ENCODE data around the gene SLX4IP. TPM values are rescaled to one million over a fixed set of nuclear protein-coding genes. Genes with fewer than 3 reads are reported as not detected.
"Not testable (repeated sequence)": the region's sequence is repeated elsewhere in the genome, so short reads cannot be mapped to it uniquely, and the experiment has no call there.

SLX4IP gene
- total RNA-seq, 1 donor from 2014 or later, result 2.8 TPM

GRCh38 chr20:10603971-10604864 lies 169.1 kb downstream of the SLX4IP start:
- ATAC-seq, result peak; percentile 92
- DNase-seq (ENCODE audit: missing footprints), result no peak
- intact Hi-C loops (cut with DNase I), result no loop called here

DNA sequence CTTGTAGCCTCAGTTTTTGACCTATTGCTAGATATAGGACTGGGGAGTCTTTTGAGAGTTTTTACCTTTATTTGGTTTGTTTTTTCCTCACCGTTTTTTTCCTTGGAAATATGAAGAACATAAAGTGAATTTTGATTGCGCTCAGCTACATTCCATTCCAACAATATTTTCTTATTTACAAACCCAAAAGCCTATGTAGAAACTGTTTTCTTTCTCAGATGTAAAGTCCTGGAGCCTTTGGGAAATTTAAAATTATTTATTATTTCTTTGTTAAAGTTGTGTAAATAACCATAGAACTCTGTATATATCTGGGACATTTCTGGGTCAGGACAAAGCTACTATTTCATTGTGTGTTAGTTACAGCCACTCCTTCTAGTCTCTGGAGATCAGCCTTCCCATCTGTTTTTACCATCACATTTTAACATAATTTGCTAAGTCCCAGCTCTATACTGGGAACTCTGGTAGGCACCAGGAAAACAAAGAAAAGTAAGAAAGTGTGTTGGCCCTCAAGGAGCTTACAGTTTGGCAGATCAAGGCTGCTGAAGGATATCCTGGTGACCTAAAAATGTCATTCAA lies 169.8 kb downstream of the SLX4IP start:
- intact Hi-C loops (cut with DNase I), result no loop called here
- no peak for DNase-seq (ENCODE audit: missing footprints)
- ATAC-seq, result peak; percentile 49

DNA sequence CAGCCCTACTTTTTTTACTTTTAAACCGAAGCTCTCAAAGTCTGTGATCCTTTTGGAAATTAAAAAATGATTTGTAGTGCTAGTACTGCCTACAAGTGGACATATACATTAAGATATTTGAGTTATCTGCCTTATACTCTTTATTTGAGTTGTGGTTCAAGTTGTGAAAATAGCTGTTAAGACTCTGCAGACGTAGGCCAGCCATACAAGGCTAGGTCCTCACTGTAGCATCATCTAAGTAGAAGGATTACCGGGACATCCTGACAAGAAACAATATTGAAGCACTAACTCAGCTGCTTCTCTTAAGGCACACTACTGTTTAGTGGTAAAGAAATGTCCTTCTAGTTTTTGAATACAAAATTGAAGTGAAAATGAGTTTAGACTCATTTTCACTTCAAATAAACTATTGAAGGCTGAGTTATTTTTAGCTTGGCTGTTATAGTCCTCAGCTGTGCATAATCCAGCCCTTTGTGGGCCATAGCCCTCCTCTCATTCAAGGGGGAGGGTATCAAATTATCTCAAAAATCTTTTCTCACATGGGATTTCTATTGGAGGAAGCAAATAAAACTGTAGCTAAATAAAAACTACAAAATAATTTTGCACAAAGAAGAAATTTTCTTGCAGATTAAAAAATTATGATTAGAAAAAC lies 170.6 kb downstream of the SLX4IP start:
- ATAC-seq (no peak), DNase-seq (ENCODE audit: missing footprints) (no peak)
- intact Hi-C loops (cut with DNase I), result no loop called here

DNA sequence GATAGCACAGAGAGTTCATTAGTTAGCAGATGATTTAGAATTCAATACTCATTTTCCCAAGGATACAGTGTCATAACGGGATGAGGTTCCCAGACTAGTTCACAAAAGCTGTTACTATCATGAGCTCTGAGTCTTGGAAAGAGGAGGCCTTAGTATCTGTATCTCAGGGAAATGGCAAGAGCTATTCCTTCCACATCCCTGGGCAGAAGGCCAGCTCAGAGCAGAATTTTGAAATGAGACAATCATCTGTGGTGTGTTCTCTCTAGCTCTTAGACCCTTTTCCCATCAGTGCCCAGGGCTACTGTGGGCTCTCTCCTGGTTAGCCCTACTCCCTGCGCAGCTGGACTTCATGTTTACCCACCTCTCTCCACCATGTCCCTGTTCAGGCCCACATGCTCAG lies 174.2 kb downstream of the SLX4IP start:
- peak; percentile 75 for ATAC-seq
- intact Hi-C loops (cut with DNase I), result no loop called here
- DNase-seq (ENCODE audit: missing footprints), result no peak

- no peak for DNase-seq (ENCODE audit: missing footprints)
- peak; percentile 57 for ATAC-seq
- intact Hi-C loops (cut with DNase I), result loop anchor here (5.0 to 10.0 kb wide), 2 partner anchors 43 to 135 kb away; no protein-coding TSS in a partner anchor
These were observed 174.7 kb downstream of the SLX4IP start for GRCh38 chr20:10609770-10610169.

DNA sequence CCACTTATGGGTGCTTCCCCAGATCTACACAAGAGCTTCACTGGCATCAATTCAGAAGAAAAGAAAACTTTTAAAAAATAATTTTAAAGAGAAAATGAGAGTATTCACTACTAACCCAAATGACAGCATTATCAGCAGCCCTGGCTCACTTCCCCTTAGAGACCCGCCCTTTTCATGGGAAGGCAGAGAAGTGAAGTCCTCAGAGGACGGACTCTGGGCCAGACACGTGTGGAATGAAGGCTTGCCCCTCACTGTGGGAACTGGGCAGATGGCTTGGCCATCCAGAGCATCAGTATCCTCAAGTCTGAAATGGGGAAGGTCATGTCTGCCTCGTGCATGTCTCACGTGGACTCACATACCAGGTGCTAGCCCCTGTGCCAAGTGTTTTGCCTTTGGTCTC lies 175.1 kb downstream of the SLX4IP start:
- ATAC-seq (peak; percentile 76), DNase-seq (ENCODE audit: missing footprints) (peak; percentile 77)
- intact Hi-C loops (cut with DNase I), result loop anchor here (5.0 to 10.0 kb wide), 2 partner anchors 42 to 135 kb away; no protein-coding TSS in a partner anchor

DNA sequence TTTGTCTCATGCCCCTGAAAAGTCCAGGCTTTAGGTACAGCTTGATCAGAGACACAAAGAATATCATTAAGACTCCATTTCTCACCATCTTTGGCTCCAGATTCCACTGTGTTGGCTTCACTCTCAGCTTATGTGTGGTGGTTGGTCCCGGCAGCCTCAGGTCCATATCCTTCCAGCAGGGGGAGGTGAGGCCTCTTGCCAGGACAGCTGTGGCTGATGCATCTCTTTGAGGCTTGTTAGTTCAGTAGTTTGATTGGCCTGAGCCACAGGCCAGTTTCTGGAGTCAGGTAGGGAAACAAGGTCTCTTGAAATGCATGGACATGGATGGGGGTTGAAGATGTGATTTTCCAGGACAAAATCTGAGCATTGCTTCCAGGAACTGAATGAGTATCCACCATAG lies 176.3 kb downstream of the SLX4IP start:
- intact Hi-C loops (cut with DNase I), result loop anchor here (5.0 to 10.0 kb wide), 2 partner anchors 41 to 137 kb away; no protein-coding TSS in a partner anchor
- ATAC-seq, result peak; percentile 47
- peak; percentile 73 for DNase-seq (ENCODE audit: missing footprints)

GRCh38 chr20:10613426-10613825 lies 178.3 kb downstream of the SLX4IP start:
- not testable (repeated sequence) for ATAC-seq; DNase-seq (ENCODE audit: missing footprints)
- intact Hi-C loops (cut with DNase I), result loop anchor here (5.0 to 10.0 kb wide), 2 partner anchors 39 to 139 kb away; no protein-coding TSS in a partner anchor

DNA sequence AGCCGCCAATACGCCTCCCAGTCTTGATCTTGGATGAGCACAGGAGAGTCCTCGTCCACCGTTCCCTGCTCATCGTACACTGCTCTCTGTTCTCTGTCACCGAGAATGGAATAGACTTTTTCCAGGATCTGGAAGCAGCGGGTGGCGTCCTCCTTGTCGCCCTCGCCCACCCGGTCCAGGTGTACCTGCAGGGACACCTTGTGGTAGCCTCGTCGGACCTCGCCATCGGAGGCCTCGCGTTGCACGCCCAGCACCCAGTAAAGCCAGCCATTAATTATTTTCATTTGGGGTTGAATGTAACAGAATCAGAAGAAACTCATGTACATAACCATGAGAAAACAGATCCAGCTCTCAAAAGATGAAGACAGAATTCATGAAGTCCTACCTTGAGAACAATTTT lies 178.8 kb downstream of the SLX4IP start:
- ATAC-seq (no peak), DNase-seq (ENCODE audit: missing footprints) (no peak)
- intact Hi-C loops (cut with DNase I), result loop anchor here (5.0 to 10.0 kb wide), 2 partner anchors 38 to 139 kb away; no protein-coding TSS in a partner anchor

DNA sequence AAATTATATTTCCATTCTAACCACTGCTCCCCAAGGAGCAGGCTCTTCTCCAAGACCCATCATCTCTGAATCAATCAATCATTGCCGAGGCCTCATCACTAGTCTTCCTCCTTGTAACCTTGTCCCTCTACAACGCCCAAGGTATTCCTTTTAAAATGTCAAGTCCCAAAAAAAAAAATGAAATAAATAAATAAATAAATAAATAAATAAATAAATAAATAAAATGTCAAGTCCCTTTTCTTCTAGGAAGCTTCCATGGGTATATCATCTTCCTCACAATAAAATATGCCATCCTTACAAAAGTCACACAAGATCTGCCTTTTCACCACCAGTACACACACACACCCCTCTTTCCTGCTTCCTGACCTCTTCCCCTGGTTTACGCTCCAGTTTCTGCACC lies 181.1 kb downstream of the SLX4IP start:
- DNase-seq (ENCODE audit: missing footprints), result no peak
- intact Hi-C loops (cut with DNase I), result loop anchor here (10.0 kb wide), 1 partner anchor 141 kb away; no protein-coding TSS in a partner anchor
- no peak for ATAC-seq

DNA sequence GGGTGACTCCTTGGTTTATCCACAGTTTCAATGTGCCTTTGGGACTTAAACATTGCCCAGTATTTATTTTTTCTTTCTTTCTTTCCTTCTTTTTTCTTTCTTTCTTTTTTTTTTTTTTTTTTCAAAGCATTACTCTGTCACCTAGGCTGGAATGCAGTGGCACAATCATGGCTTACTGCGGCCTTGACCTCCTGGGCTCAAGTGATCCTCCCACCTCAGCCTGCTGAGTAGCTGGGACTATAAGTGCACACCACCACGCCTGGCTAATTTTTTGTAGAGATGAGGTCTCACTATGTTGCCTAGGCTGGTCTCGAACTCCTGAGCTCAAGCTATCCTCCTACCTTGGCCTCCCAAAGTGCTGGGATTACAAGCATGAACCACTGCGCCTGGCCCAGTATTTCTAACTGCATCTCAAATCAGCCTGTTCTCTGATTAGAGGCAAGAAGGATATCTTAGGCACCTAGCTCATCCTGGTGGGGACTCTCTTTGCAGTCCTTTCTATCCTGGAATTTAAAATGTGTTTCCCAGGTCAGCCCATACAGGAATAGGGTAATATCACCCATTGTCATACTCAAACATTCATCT lies 182.5 kb downstream of the SLX4IP start:
- DNase-seq (ENCODE audit: missing footprints); ATAC-seq: not testable (repeated sequence)
- intact Hi-C loops (cut with DNase I), result loop anchor here (10.0 kb wide), 1 partner anchor 143 kb away; no protein-coding TSS in a partner anchor

DNA sequence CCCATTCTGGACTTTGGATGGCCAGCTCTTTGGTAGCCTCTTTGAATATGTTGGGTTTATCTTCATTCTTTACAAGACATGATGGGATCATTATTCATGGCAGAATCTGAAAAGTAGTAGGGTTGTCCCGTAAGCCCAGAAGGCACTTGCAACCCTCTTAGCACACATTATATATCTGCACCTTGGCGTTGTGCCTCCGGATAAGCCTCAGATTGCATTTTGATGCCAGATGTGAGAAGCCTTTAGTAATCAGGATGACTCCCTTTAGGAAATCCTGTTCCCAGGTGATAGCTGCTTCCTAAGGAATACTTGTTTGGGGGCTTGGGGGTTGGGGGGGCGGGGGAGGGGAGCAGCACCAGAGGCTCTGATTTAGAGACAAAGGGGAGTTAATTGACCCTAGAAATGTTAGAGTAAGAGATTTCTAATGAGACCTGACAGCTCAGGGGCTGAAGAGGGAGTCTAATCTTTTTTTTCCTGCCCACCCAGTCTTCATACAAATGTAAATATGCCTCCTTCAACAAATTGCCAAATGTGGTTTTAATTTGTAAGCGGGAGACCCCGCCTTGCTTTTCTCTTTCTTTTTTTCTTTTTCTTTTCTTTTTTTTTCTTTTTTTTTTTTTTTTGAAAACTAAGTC lies 183.6 kb downstream of the SLX4IP start:
- no peak for ATAC-seq
- intact Hi-C loops (cut with DNase I), result loop anchor here (10.0 kb wide), 1 partner anchor 144 kb away; no protein-coding TSS in a partner anchor
- DNase-seq (ENCODE audit: missing footprints), result no peak

DNA sequence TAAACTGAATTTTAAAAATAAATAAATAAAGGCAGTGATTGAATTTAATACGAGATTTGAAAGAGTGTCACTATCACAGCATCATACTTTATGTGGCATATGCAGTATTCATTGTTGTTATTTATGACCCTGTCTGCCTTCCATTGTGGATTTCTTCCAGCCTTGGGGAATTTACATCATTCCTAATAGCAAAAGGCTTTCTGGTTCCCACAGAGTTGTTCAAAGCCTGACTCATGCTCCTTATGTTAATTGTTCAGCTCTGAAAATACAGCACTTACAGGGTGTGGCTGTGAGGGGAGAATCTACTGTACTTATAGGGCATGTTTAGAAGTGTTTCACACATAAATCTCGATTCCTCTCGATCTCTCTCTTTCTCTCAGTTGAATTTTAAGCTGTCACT lies 184.3 kb downstream of the SLX4IP start:
- DNase-seq (ENCODE audit: missing footprints) (no peak), ATAC-seq (no peak)
- intact Hi-C loops (cut with DNase I), result loop anchor here (10.0 kb wide), 1 partner anchor 145 kb away; no protein-coding TSS in a partner anchor

DNA sequence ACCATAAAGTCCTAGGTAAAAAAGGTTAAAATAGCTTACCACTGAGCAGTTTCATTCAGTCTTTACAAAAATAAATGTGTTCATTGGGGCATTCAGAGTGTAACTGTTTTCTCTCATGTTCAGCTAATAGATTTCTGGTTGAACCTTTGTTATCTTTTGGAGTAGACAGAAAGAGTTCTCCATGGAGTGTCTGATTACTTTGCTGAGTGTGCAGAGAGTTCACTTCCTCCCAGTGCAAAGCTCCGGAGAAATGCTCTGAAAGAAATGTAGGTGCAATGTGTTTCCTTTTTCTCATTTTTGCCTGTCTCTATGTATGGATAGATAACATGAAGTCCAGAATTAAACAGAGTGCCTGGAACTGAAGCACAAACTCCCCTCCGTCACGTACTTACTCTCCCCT lies 186.0 kb downstream of the SLX4IP start:
- no peak for ATAC-seq
- no peak for DNase-seq (ENCODE audit: missing footprints)
- intact Hi-C loops (cut with DNase I), result no loop called here

- intact Hi-C loops (cut with DNase I), result no loop called here
- DNase-seq (ENCODE audit: missing footprints), result no peak
- ATAC-seq, result peak; percentile 84
These were observed 187.7 kb downstream of the SLX4IP start for GRCh38 chr20:10622657-10623418.

DNA sequence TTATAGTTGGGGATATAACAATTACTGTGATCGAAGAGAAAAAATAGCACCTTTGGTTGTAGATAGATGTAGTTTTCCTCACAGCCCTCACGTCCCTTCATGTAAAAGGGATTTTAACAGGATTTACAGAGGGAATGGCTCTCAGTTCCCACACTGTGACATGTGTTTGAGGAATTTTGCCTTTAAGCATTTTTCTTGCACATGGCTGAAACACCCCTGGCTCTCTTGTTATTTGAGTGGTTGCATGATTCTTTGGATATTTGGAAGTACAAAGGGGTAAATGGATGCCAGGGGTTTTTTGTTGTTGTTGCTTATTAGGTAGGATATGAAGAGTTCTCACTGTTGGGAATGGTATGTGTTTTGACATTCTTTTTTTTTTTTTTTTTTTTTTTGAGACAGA lies 190.5 kb downstream of the SLX4IP start:
- DNase-seq (ENCODE audit: missing footprints) (no peak), ATAC-seq (no peak)
- intact Hi-C loops (cut with DNase I), result no loop called here

GRCh38 chr20:10626896-10627295 lies 191.8 kb downstream of the SLX4IP start:
- DNase-seq (ENCODE audit: missing footprints), result no peak
- ATAC-seq, result peak; percentile 79
- intact Hi-C loops (cut with DNase I), result no loop called here
